Effector memory CD4-positive, alpha-beta T cell (primary cell): Measurements from ENCODE around the gene FAF1.

Source experiments
- DNase-seq, 3 donors: peaks; one replicate each; pipeline ENCODE4 v3.0.0-alpha.2; 2020
- H3K27ac ChIP-seq: 2 replicates; pipeline ENCODE4 v1.7.0; 2013; ENCODE audit warnings: mild to moderate bottlenecking, low read length, moderate library complexity; ENCODE audit not compliant: insufficient read depth, poor library complexity, severe bottlenecking
- H3K27me3 ChIP-seq: replicated peaks from 2 replicates; pipeline ENCODE4 v1.7.0; 2013; ENCODE audit warnings: mild to moderate bottlenecking, low read length; ENCODE audit not compliant: insufficient read depth, control insufficient read depth, poor library complexity, severe bottlenecking
- H3K36me3 ChIP-seq: 2 replicates; pipeline ENCODE4 v1.7.0; 2013; ENCODE audit warnings: mild to moderate bottlenecking, low read length, moderate library complexity; ENCODE audit not compliant: control insufficient read depth, insufficient read depth
- H3K4me1 ChIP-seq: 2 replicates; pipeline ENCODE4 v1.7.0; 2013; ENCODE audit warnings: low read length, mild to moderate bottlenecking; ENCODE audit not compliant: control insufficient read depth, insufficient read depth, poor library complexity, severe bottlenecking
- H3K4me3 ChIP-seq: 2 replicates; pipeline ENCODE4 v1.7.0; 2013; ENCODE audit warnings: low read length, low read depth, mild to moderate bottlenecking; ENCODE audit not compliant: insufficient read depth, poor library complexity, severe bottlenecking
- H3K9me3 ChIP-seq: 2 replicates; pipeline ENCODE4 v1.7.0; 2013; ENCODE audit warnings: mild to moderate bottlenecking, low read length, moderate library complexity; ENCODE audit not compliant: control insufficient read depth

The FAF1 gene

GRCh38 chr1:50568782-50569181, 391.3 kb downstream of the FAF1 start:
- H3K27me3 ChIP-seq, result no peaks in the 10 kb centered on the region
- no peak for DNase-seq
- H3K9me3 ChIP-seq, result no peaks in the 10 kb centered on the region

GRCh38 chr1:50566405-50566804, 393.7 kb downstream of the FAF1 start:
- no peak for DNase-seq
- H3K4me1 ChIP-seq, result no peaks in the 10 kb centered on the region

More at GRCh38 chr1:50568782-50569181, 391.3 kb downstream of the FAF1 start:
- no peak overlapping the region for H3K27ac ChIP-seq
- H3K36me3 ChIP-seq, result peaks cover 7% of the 10 kb centered on the region
- no peaks in the 10 kb centered on the region for H3K4me1 ChIP-seq
- H3K4me3 ChIP-seq, result no peak overlapping the region

GRCh38 chr1:50564417-50564816, 395.6 kb downstream of the FAF1 start:
- no peak overlapping the region for H3K27ac ChIP-seq
- no peaks in the 10 kb centered on the region for H3K9me3 ChIP-seq
- H3K27me3 ChIP-seq, result no peaks in the 10 kb centered on the region
- no peaks in the 10 kb centered on the region for H3K4me1 ChIP-seq
- H3K4me3 ChIP-seq, result no peak overlapping the region
- H3K36me3 ChIP-seq, result peaks cover 17% of the 10 kb centered on the region
- DNase-seq, result no peak

More at GRCh38 chr1:50566405-50566804, 393.7 kb downstream of the FAF1 start:
- Histone ChIP-seq H3K36me3 (peaks cover 7% of the 10 kb centered on the region), H3K4me3 (no peak overlapping the region), H3K27me3 (no peaks in the 10 kb centered on the region), H3K9me3 (no peaks in the 10 kb centered on the region), H3K27ac (no peak overlapping the region)

GRCh38 chr1:50562106-50562505, 398.0 kb downstream of the FAF1 start:
- no peaks in the 10 kb centered on the region for H3K27me3 ChIP-seq
- no peaks in the 10 kb centered on the region for H3K9me3 ChIP-seq
- no peak for DNase-seq
- no peak overlapping the region for H3K27ac ChIP-seq
- H3K4me1 ChIP-seq, result no peaks in the 10 kb centered on the region
- no peak overlapping the region for H3K4me3 ChIP-seq
- H3K36me3 ChIP-seq, result peaks cover 17% of the 10 kb centered on the region

GRCh38 chr1:50559421-50559820, 400.6 kb downstream of the FAF1 start:
- Histone ChIP-seq H3K4me3 (no peak overlapping the region), H3K27me3 (no peaks in the 10 kb centered on the region), H3K4me1 (no peaks in the 10 kb centered on the region), H3K27ac (no peak overlapping the region), H3K9me3 (no peaks in the 10 kb centered on the region), H3K36me3 (peaks cover 10% of the 10 kb centered on the region)
- no peak for DNase-seq

GRCh38 chr1:50553921-50554320, 406.1 kb downstream of the FAF1 start:
- Histone ChIP-seq H3K36me3 (no peaks in the 10 kb centered on the region), H3K27me3 (no peaks in the 10 kb centered on the region), H3K9me3 (no peaks in the 10 kb centered on the region), H3K4me3 (no peak overlapping the region), H3K4me1 (no peaks in the 10 kb centered on the region), H3K27ac (no peak overlapping the region)
- DNase-seq, result no peak

- Histone ChIP-seq H3K27ac (no peak overlapping the region), H3K9me3 (no peaks in the 10 kb centered on the region), H3K4me3 (no peak overlapping the region), H3K36me3 (no peaks in the 10 kb centered on the region), H3K27me3 (no peaks in the 10 kb centered on the region), H3K4me1 (no peaks in the 10 kb centered on the region)
- DNase-seq, result no peak
These were observed 411.8 kb downstream of the FAF1 start for GRCh38 chr1:50548243-50548642.

GRCh38 chr1:50542362-50542761, 417.7 kb downstream of the FAF1 start:
- no peak for DNase-seq
- no peaks in the 10 kb centered on the region for H3K36me3 ChIP-seq
- no peak overlapping the region for H3K27ac ChIP-seq
- no peaks in the 10 kb centered on the region for H3K4me1 ChIP-seq
- H3K27me3 ChIP-seq, result no peaks in the 10 kb centered on the region
- no peak overlapping the region for H3K4me3 ChIP-seq
- H3K9me3 ChIP-seq, result no peaks in the 10 kb centered on the region

GRCh38 chr1:50538476-50538875, 421.6 kb downstream of the FAF1 start:
- Histone ChIP-seq H3K27ac (no peak overlapping the region), H3K9me3 (no peaks in the 10 kb centered on the region), H3K4me1 (no peaks in the 10 kb centered on the region), H3K27me3 (no peaks in the 10 kb centered on the region), H3K4me3 (no peak overlapping the region), H3K36me3 (no peaks in the 10 kb centered on the region)
- DNase-seq, result no peak

- no peak overlapping the region for H3K4me3 ChIP-seq
- H3K36me3 ChIP-seq, result peaks cover 8% of the 10 kb centered on the region
- H3K27ac ChIP-seq, result no peak overlapping the region
- DNase-seq, result no peak
- no peaks in the 10 kb centered on the region for H3K9me3 ChIP-seq
- no peaks in the 10 kb centered on the region for H3K4me1 ChIP-seq
- H3K27me3 ChIP-seq, result no peaks in the 10 kb centered on the region
These were observed 428.5 kb downstream of the FAF1 start for GRCh38 chr1:50531601-50532000.

- Histone ChIP-seq H3K4me3 (no peak overlapping the region), H3K27ac (no peak overlapping the region), H3K27me3 (no peaks in the 10 kb centered on the region), H3K9me3 (no peaks in the 10 kb centered on the region), H3K36me3 (peaks cover 8% of the 10 kb centered on the region), H3K4me1 (no peaks in the 10 kb centered on the region)
- no peak for DNase-seq
These were observed 429.0 kb downstream of the FAF1 start for GRCh38 chr1:50531027-50531426.
